22Rv1 (cell line): ENCODE measurements around the gene ZC3H8.

ENCODE experiments used
- ZFX ChIP-seq: fragments of 450-650 bp; IDR thresholded peaks from 2 replicates; pipeline ENCODE4 v1.6.1; 2017; ENCODE audit warnings: antibody characterized with exemption, borderline replicate concordance
- TF ChIP-seq, protein P1 (sequence below): fragments of 450-650 bp; IDR thresholded peaks from 2 replicates; pipeline ENCODE4 v1.5.1; 2017; ENCODE audit warnings: mild to moderate bottlenecking

DNA sequence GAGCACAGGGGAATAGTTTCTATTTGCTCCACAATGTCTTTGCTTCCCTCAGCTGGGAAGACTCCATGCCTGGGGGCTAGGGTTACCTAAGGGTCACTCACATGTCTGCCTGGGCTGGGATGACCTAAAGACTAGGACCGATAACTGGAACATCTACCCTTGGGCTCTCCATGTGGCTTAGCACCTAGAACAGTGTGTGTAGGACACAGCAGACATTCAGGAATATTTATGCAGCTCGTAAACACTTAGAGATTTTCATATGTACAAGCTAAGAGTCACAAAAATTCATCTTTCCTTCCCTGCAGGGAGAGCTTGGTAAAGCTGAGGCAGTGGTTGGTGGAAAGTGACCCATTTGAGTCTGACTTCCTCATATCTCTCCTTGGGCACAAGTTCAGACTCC is 60.8 kb downstream of the ZC3H8 start:
- TF ChIP-seq, protein P1, sequence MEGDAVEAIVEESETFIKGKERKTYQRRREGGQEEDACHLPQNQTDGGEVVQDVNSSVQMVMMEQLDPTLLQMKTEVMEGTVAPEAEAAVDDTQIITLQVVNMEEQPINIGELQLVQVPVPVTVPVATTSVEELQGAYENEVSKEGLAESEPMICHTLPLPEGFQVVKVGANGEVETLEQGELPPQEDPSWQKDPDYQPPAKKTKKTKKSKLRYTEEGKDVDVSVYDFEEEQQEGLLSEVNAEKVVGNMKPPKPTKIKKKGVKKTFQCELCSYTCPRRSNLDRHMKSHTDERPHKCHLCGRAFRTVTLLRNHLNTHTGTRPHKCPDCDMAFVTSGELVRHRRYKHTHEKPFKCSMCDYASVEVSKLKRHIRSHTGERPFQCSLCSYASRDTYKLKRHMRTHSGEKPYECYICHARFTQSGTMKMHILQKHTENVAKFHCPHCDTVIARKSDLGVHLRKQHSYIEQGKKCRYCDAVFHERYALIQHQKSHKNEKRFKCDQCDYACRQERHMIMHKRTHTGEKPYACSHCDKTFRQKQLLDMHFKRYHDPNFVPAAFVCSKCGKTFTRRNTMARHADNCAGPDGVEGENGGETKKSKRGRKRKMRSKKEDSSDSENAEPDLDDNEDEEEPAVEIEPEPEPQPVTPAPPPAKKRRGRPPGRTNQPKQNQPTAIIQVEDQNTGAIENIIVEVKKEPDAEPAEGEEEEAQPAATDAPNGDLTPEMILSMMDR, result no peak
- no peak for TF ChIP-seq ZFX
